Adipocyte (in vitro differentiated cells): Measurements from ENCODE around the gene PTPRN2.

Experiments
- DNase-seq: peaks from one replicate; pipeline ENCODE4 v3.0.0-alpha.2; 2015; ENCODE audit warnings: low read depth
- H3K27me3 ChIP-seq: replicated peaks from 2 replicates; pipeline ENCODE4 v1.7.0; 2013; ENCODE audit warnings: mild to moderate bottlenecking, low read length, moderate library complexity; ENCODE audit not compliant: control insufficient read depth, insufficient read depth
- H3K36me3 ChIP-seq: 2 replicates; pipeline ENCODE4 v1.7.0; 2013; ENCODE audit warnings: low read length, mild to moderate bottlenecking, moderate library complexity; ENCODE audit not compliant: control insufficient read depth, insufficient read depth, severe bottlenecking
- H3K4me1 ChIP-seq: 2 replicates; pipeline ENCODE4 v1.7.0; 2013; ENCODE audit warnings: mild to moderate bottlenecking, low read length, moderate library complexity; ENCODE audit not compliant: control insufficient read depth, insufficient read depth
- H3K4me3 ChIP-seq: 2 replicates; pipeline ENCODE4 v1.7.0; 2013; ENCODE audit warnings: mild to moderate bottlenecking, low read length, moderate library complexity
- H3K9ac ChIP-seq: 2 replicates; pipeline ENCODE4 v1.7.0; 2013; ENCODE audit warnings: mild to moderate bottlenecking, low read length, moderate library complexity
- H3K9me3 ChIP-seq: 2 replicates; pipeline ENCODE4 v1.7.0; 2013; ENCODE audit warnings: mild to moderate bottlenecking, low read length, moderate library complexity; ENCODE audit not compliant: control insufficient read depth

Gene PTPRN2

DNA sequence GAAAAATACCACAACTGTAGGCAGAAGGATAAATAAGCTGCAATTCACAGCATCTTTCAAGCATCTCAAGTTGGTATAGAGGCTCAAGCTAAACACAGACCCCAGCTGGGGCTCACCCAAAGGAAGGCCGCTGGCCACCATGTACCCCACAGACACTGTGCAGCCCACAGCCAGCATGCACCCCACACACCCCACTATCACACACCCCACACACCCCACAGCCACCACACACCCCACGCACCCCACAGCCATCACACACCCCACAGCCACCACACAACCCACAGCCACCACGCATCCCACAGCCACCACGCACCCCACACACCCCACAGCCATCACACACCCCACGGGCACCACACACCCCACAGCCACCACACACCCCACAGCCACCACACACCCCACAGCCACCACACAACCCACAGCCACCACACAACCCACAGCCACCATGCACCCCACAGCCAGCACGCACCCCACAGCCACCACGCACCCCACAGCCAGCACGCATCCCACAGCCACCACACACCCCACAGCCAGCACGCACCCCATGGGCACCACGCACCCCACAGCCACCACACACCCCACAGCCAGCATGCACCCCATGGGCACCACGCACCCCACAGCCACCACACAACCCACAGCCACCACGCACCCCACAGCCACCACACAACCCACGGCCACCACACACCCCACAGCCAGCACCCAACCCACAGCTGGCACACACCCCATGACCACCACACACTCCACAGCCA, 1036.1 kb downstream of the PTPRN2 start:
- Histone ChIP-seq H3K9ac (no peak overlapping the region), H3K4me3 (no peak overlapping the region), H3K27me3 (no peaks in the 10 kb centered on the region), H3K9me3 (no peaks in the 10 kb centered on the region), H3K36me3 (no peaks in the 10 kb centered on the region), H3K4me1 (no peaks in the 10 kb centered on the region)
- DNase-seq: no peak

DNA sequence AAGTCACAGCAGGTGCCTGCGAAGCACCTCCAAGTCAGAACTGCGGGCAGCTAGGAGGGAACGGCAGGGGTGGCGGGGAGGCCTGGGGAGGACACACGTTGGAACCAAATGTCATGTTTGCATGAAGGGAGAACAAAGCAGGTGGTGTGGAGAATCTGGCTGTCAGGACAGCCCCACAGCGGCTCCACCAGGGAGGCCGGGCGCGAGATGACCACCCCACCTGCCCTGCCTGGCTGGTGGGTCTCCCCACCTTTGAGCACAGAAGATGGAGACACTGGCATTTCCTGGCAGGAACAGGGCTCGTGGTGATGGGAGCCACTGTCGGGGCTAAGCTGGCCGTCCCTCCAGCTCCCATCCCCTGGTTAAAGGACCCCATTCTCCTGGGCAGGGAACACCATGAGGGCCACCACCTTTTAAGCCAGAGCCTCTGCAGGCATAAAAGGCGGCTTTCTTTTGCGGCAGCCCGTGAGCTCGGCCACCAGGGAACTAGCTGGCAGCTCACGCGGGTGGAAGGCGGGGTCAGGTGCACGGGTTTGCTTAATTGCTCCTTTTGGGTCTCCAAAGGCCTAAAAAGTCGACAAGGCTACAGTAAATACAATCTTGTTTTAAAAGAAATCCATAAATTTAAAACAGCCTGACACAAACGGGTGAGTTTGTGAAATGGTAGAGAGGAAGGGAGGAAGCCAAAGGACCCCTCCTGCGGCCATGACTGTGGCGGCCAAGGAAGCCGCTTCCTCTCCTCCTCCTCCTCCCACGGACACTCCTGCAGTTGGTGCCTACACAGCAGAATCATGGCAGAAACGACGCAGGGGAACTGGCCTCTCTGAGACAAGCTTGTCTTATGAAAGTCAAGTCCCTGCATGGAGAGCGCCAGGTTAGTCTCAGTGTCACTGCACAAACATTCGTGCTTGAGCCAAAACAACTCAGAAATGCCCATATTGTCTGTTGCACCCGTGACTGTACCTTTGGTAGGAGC, 1037.0 kb downstream of the PTPRN2 start:
- H3K4me3 ChIP-seq: no peak overlapping the region
- DNase-seq: no peak
- H3K4me1 ChIP-seq: no peaks in the 10 kb centered on the region
- H3K9ac ChIP-seq: no peak overlapping the region
- H3K27me3 ChIP-seq: no peaks in the 10 kb centered on the region
- no peaks in the 10 kb centered on the region for H3K36me3 ChIP-seq
- no peaks in the 10 kb centered on the region for H3K9me3 ChIP-seq

DNA sequence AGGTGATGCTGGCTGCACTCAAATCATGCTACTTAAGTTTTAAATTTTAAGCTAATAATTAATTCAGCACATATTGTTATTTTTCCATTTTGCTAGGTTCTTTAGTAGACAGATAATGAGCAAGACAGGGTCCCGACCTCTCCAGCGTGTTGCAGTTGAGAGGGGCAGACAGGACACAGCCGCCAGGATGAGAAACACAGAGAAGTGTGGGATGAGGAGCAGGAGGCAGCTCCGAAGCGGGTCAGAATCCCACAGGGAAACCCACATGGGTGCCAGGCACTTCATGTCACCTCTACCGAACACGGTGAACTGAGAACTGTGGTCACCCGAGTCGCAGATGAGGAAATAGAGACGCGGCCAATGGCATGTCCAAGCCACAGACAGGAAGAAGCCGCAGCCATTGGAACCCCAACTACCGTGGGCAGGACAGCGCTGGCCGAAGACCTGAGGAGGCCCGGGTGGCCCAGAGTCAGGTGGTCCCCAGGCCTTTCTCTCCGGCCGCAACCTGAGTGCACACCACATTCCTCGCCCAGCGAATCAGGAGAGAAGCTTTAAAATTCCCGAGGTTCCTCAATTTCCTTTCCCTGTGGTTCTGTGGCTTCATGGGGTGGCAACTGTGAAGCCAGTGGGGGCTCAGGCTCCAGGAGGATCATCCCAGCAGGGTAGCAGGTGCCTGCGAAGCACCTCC, 1037.9 kb downstream of the PTPRN2 start:
- no peaks in the 10 kb centered on the region for H3K4me1 ChIP-seq
- DNase-seq: no peak
- H3K36me3 ChIP-seq: no peaks in the 10 kb centered on the region
- no peaks in the 10 kb centered on the region for H3K9me3 ChIP-seq
- no peaks in the 10 kb centered on the region for H3K27me3 ChIP-seq
- H3K4me3 ChIP-seq: no peak overlapping the region
- no peak overlapping the region for H3K9ac ChIP-seq

DNA sequence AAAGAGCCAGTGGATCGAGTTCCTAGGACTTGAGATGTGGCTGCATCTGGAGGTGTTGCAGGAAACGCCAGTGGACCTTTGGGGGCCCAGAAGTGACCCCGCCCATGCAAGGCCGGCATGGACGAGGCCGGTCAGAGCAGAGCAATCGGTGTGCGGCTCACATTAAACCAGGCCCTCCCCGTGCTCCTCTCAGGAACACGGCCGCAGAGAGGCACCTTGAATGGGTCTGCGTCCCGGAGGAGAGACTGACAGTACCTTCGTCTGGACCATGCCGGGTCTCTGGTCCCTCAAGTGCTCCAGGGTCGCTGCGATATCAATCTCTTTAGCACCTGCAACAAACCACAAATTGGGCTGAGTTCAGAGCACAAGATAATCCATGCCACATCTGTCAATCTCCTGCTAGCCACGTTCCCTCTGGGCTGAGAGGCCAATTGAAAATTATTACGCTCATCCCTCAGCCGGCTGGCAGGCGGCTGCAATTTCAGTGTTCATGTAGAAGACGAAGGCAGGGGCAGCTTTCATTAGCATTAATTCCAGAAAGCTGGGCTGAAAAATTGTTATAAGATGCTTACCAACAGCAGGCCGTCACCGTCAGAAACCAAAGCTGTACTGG, 1038.8 kb downstream of the PTPRN2 start:
- Histone ChIP-seq H3K27me3 (no peaks in the 10 kb centered on the region), H3K9me3 (no peaks in the 10 kb centered on the region), H3K36me3 (no peaks in the 10 kb centered on the region), H3K9ac (no peak overlapping the region), H3K4me1 (no peaks in the 10 kb centered on the region), H3K4me3 (no peak overlapping the region)
- DNase-seq: no peak

DNA sequence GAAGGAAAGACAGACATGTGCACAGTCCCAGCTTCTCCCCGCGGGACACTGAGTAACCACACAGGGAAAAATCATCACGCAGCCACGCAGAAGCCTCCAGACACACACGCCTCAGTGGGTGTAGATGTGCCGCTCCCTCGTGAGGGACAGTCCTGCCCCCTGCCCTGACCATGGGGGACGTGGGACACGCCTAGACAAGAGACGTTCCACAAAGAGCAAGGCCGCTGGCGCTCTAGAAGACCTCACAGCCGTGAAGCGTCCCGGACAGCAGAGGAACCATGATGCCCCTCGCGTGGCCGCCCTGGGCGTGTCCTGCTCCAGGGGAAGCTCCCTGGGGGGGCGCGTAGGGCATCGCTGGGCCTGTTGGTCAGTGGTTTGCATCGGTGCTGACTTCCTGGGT, 1040.0 kb downstream of the PTPRN2 start:
- Histone ChIP-seq H3K9ac (no peak overlapping the region), H3K27me3 (no peaks in the 10 kb centered on the region), H3K4me1 (no peaks in the 10 kb centered on the region), H3K36me3 (no peaks in the 10 kb centered on the region), H3K4me3 (no peak overlapping the region), H3K9me3 (no peaks in the 10 kb centered on the region)
- no peak for DNase-seq

DNA sequence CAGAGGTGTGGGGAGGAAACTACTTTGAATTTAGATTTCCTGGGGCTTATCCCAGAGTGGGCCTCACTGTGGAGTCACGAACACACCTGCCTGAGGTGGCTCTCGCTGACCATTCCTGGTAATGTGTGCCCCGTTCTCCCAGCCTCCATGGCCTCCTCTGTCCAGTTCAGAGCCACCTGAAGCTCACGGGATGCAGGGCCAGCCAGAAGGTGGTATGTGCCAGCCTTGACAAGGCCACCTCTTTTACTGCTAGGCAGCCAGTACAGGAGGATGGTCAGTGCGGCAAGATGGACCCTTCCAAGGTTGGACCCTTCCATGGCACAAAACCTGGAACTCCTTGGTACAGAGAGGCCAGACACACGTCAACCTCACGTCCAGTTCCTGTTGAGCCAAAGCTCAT, 1040.5 kb downstream of the PTPRN2 start:
- Histone ChIP-seq H3K9me3 (no peaks in the 10 kb centered on the region), H3K4me1 (no peaks in the 10 kb centered on the region), H3K4me3 (no peak overlapping the region), H3K27me3 (no peaks in the 10 kb centered on the region), H3K36me3 (no peaks in the 10 kb centered on the region), H3K9ac (no peak overlapping the region)
- DNase-seq: no peak

DNA sequence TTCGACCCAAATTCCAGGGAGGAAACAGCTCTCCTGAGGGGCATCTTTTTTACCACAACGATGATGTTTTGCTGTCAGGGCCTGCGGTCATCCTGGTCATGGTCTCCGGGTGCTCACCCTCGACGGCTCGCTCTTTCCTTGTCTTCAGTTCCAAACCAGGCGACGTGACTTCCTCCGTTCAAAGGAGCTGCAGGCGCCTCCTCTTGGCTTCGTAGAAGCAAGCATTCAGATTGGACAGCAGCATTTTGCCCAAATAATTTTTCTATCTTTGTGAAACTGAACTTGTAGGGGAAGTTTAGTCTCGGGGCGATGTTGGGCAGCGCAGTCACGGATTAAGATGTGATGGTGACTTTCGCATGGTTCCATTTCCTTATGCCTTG, 1042.0 kb downstream of the PTPRN2 start:
- H3K27me3 ChIP-seq: no peaks in the 10 kb centered on the region
- no peak overlapping the region for H3K4me3 ChIP-seq
- no peaks in the 10 kb centered on the region for H3K36me3 ChIP-seq
- H3K9ac ChIP-seq: no peak overlapping the region
- no peaks in the 10 kb centered on the region for H3K9me3 ChIP-seq
- no peaks in the 10 kb centered on the region for H3K4me1 ChIP-seq
- DNase-seq: no peak

DNA sequence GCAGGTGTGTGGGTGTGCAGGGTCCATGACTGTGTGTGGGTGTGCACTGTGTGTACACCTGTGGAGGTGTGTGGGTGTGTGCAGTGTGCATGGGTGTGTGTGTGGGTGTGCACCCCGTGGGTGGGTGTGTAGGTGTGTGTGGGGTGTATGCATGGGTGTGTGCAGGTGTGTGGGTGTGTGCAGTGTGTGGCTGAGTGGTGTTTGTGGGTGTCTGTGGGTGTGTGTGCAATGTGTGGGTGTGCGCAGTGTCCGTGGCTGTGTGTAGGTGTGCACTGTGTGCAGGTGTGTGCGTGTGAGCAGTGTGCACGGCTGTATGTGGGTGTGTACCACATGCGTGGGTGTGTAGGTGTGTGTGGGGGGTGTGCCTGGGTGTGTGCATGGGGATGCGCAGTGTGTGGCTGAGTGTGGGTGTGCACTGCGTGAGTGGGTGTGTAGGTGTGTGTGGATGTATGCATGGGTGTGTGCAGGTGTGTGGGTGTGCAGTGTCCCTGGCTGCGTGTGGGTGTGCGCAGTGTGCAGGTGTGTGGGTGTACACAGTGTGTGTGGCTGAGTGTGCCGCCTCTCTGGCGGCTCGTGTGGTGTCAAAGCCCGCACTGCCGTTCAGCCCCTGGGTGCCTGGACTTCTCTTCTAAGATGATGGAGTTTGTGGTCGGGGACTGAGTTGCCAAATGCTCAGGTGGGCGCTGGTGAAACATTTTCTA, 1042.5 kb downstream of the PTPRN2 start:
- Histone ChIP-seq H3K4me1 (no peaks in the 10 kb centered on the region), H3K4me3 (no peak overlapping the region), H3K27me3 (no peaks in the 10 kb centered on the region), H3K9me3 (no peaks in the 10 kb centered on the region), H3K9ac (no peak overlapping the region), H3K36me3 (no peaks in the 10 kb centered on the region)
- no peak for DNase-seq

DNA sequence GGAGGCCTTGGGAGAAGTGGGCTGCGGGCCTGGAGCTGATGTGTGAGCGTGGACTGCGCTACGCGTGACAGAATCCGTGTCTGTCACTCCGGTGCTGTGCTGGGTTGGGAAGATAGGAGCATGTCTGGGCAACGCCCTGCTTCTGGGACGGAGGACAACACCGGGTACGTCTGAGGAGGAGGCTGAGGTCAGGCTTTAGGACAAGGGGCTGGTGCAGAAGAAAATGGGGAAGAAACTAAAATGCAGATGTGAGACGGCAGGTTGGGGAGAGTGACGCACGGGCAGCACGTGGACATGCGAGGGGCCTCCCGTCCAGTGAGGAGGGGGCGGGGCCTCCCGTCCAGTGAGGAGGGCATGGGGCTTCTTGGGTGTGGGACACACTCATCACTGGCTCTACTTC, 1043.4 kb downstream of the PTPRN2 start:
- H3K9me3 ChIP-seq: no peaks in the 10 kb centered on the region
- no peaks in the 10 kb centered on the region for H3K36me3 ChIP-seq
- no peaks in the 10 kb centered on the region for H3K4me1 ChIP-seq
- no peak for DNase-seq
- no peak overlapping the region for H3K9ac ChIP-seq
- H3K27me3 ChIP-seq: no peaks in the 10 kb centered on the region
- H3K4me3 ChIP-seq: no peak overlapping the region

DNA sequence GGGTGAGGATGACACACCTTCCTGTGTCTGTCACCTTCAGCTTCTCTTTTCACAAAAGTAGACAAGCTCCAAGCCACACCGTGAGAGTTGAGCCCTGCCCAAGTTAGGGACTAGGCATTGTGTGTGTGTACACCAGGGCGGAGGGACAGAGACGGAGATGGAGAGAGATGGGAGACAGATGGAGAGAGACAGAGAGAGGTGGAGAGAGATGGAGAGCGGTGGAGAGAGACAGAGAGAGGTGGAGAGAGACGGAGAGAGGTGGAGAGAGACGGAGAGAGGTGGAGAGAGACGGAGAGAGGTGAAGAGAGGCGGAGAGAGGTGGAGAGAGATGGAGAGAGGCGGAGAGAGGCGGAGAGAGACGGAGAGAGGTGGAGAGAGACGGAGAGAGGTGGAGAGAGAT, 1043.8 kb downstream of the PTPRN2 start:
- Histone ChIP-seq H3K4me3 (no peak overlapping the region), H3K9me3 (no peaks in the 10 kb centered on the region), H3K36me3 (no peaks in the 10 kb centered on the region), H3K9ac (no peak overlapping the region), H3K27me3 (no peaks in the 10 kb centered on the region), H3K4me1 (no peaks in the 10 kb centered on the region)
- no peak for DNase-seq
